CD4-positive, alpha-beta T cell treated with Interleukin-15 for 1 hour (primary cell): Measurements from ENCODE around the gene WNT5A.
"Not testable (repeated sequence)": the region's sequence is repeated elsewhere in the genome, so short reads cannot be mapped to it uniquely, and the experiment has no call there.

Source experiments
- DNase-seq: peaks from one replicate; pipeline ENCODE4 v3.0.0-alpha.2; 2020

WNT5A gene

GRCh38 chr3:55505102-55505501 is 18.0 kb upstream of the WNT5A start:
- not testable (repeated sequence) for DNase-seq

DNA sequence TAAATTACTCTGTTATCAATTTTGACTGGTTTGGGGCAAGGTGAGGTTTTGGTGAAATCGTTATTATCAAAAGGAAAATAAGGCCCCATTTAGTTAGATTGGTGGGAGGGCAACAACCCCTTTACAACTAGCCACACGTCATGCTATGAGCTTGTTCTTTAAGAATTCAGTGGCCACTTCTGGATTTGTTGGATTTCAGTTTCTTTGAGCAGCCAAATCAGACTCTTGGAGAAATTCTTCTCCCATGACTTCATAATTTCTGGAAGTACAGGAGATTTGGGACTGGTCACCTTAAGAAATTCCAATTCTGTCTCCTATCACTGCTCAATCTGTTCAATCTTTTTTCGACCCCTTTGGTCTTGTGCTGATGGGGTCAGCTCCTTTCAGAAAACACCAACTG is 14.8 kb upstream of the WNT5A start:
- no peak for DNase-seq

- DNase-seq: no peak
These were observed 13.6 kb upstream of the WNT5A start for GRCh38 chr3:55500555-55501330.

DNA sequence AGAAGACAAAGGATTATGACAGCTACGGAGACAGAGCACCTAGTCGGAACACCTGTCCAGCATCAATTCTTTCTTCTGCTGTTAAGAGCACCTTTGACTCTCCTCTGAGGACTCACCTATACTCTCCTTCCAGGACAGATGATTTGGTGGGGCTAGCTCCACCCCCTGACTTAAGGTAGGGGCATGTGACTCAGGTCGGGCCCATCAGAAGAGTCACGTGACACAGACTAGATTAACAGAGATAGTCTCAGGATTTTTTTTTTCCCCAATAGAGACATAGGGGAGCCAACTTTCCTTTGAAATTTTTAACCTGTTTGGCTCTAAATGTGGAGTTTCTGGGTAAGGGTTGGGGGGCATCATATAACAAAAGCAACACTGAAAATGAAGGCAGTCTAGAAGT is 11.4 kb upstream of the WNT5A start:
- DNase-seq: no peak

- no peak for DNase-seq
These were observed 10.1 kb upstream of the WNT5A start for GRCh38 chr3:55497250-55497649.

- DNase-seq: no peak
These were observed 7.9 kb upstream of the WNT5A start for GRCh38 chr3:55494976-55495375.

GRCh38 chr3:55492976-55493375 is 5.9 kb upstream of the WNT5A start:
- DNase-seq: no peak

GRCh38 chr3:55491296-55491816 is 4.2 kb upstream of the WNT5A start:
- no peak for DNase-seq

DNA sequence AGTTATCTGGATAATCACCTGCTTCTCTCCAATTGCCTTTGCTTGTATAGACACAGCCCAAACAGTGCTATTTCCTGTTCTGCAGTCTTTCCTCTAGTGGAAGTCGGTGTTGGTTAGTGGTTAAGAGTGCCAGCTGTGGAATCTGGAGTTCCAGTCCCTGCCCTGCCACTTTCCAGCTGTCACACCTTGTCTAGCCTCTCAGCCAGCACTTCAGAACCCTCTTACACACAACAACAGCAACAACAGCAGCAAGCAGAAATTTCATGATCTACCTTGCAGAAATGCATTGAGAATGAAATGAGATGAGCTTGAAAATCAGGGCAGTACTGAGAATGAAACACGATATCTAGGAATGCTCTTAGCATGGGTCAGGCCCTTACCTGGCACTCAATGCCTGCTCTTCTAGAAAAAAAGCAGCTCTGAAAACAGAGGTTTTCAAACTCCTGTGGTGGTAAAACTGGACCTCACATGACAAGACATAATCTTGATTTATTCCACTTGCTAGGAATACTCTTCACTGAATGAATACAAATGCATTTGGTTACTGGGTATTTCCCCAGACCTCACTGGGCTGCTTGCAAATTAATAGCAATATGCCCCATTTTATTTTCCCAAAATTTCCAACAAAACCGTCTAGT is 3.3 kb upstream of the WNT5A start:
- DNase-seq: no peak

GRCh38 chr3:55489798-55490132 is 2.7 kb upstream of the WNT5A start:
- DNase-seq: no peak

DNA sequence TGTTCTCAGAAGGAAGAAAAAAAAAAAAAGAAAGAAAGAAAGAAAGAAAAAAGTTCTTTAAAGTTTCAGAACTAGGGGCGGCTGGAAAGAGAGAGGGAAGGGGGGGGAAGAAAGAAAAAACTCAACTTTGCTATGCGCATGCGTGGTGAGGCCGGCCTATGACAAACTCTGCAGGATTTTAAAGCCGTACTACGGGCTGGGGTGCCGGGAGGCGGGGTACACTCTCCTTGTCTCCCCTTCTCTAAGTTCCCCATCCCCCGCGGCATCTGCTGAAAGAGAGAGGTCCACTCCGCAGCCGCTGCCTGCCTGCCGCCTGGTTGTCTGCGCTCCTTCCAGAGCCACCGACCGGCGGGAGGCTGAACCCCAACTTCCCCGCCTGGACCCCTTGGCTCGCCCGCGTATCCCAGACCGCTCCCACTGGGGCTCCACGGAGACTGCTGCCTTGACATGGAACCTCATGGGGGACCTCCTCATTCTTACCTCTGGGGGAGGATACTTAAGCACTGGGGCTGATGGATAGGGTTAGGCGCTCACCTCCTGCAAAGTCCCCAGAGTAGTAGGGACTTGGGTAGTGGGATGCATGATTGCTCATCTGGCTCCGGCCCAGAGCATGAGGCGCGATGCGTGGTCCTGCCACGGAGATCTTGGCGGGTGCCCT is 1.4 kb upstream of the WNT5A start:
- no peak for DNase-seq

- no peak for DNase-seq
These were observed 505 bp upstream of the WNT5A start for GRCh38 chr3:55487381-55488241.

DNA sequence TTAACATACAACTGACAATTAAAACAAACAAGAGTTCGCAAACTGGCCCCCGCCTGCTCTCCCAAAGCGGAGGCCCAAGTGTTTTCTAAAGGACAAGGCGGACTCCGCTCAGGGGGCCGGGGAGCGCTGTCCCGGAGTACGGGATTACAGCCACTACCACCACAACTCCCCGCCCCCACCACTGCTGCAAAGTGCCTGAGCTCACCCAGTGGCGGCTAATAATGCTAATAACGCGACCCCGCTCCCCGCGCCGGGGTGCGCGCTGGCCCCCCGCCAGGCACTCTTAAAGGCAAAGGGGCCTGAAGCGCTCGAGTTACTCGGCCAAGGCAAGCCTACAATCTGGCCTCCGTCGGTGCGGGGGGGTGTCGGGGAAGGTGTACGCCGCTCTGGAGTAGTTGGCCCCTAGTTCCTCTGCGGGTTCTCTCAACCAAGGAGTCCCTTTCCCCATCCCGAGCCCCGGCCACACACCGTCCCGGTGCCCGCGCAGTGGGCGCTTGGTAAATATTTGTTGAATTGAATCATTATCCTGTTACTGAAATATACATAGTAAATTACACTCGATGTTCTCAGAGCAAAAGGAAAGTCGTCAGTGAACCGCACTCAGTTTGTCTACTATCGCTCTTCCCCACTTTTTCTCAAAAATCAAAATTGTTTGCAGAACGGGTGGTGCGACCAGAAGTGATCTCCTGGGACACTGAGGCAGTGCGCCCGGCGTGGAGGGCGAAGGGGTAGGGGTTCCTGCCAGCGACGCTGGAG is 827 bp downstream of the WNT5A start:
- DNase-seq: no peak

DNA sequence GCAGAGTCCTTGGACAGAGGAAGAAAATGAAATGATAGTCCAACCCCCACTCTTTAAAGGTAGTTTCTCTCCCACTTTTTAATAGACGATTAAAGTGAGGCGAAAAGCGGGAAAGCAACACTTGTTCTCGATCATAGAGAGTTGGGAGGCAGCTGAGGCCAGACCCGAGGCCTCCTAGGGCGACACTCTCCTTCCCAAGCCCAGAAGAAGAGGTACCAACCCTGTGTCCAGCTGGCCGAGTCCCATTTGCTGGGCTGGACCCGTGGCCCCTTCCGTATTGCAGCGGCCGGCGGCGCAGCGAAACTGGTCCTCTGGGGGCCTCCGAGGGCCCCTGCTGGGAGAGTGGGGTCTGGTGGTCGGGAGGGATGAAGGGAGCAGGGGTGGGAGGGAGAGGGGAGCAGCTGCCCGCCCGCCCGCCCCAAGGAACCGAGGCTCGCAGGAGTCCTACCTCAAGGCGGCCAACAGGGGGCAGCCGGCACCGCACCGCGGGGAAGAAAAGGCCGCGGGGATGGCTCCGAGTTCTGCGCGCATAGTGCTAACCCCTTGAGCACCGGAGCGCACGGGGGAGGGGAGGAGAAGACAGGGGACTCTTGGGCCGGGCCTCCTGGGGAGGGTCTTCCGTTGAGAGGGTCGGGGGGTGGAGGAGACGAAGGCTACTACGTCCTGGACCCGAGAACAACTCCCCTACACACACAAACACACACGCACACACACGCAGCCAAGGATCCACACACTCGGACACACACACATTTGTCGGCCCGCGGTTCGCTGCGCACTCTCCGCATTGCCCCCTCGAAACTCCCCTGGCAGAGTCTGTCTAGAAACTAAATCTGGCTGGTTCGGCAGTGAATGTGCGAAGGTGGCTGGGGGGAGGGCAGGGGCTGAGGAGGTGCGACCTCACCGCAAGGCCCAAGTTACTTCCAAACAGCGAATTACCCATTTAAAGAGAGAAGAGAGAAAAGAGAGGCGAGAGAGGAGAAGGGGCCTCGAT is 2.0 kb downstream of the WNT5A start:
- no peak for DNase-seq

DNA sequence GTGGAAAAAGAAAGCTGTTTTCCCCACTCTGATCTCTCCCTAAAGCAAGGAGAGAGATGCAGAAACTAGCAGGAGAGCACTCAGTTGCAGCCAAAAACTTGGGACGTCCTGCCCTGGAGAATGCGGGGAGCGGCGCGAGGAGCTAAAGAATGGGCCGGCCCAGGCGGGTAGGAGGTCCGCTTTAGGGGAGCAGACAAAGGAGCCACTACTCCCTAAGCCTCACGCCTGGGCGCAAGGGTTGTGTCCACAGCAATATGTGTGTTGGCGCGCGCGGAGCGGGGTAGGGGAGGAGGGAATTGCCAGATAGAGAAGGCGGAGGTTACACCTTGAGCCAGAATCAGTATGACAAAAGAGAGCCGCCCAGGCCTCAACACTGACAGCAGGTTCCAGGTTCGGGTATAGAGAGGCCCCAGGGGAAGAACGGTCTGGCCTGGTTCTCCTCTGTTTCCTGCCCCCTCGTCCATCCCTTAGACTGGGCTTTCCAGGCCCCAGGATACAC is 2.9 kb downstream of the WNT5A start:
- no peak for DNase-seq

- DNase-seq: no peak
These were observed 3.7 kb downstream of the WNT5A start for GRCh38 chr3:55483196-55484095.

GRCh38 chr3:55482496-55483195 is 4.5 kb downstream of the WNT5A start:
- DNase-seq: no peak

DNA sequence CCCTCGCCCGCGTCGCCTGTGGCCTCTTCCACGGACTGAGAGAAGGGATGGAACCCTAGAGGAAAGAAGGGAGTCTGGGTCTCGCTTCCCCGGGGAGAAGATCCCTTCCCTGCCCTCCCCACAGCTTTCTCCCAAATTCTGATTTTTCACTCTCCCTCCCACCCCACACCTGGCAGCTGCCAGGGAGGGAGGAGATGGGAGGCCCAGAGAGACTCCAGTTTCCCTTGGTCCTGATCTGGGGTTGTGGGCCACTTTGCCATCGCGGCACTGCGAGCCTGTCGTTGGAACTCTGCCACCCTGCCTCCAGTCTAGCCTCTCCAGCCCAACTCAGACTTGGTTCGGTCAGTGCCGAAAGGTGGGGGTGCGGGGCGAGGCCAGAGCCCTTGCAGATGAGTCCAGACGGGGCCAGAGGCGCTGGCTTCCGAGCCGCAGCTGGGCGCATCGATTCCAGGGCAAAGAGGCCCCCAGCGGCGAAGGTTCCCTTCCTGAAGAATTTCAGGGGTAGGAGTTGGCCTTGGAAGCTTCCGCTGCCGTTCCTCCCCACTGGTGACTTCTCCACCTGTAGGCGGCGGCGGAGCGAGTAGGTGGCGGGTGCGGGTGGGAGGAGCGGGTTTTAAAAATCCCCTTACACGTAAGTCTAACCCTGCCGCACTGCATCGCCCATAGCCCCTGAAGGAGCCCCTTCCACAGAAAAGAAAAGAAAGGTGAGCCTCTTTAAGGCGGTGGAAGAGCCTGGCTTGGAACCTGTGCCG is 5.2 kb downstream of the WNT5A start:
- DNase-seq: no peak
